GM10266 (cell line): ENCODE data around the gene PSMG3.
A peak's percentile ranks its signal among the peaks of the same experiment; 100 is the strongest.

Experiments
- DNase-seq: peaks from one replicate; pipeline ENCODE4 v3.0.0; 2012; ENCODE audit errors: extremely low spot score
- CTCF ChIP-seq: IDR thresholded peaks from 2 replicates; pipeline ENCODE4 v1.5.1; 2012; ENCODE audit warnings: mild to moderate bottlenecking, low read depth; ENCODE audit not compliant: control insufficient read depth, insufficient read depth; ENCODE audit errors: missing control alignments

The PSMG3 gene

DNA sequence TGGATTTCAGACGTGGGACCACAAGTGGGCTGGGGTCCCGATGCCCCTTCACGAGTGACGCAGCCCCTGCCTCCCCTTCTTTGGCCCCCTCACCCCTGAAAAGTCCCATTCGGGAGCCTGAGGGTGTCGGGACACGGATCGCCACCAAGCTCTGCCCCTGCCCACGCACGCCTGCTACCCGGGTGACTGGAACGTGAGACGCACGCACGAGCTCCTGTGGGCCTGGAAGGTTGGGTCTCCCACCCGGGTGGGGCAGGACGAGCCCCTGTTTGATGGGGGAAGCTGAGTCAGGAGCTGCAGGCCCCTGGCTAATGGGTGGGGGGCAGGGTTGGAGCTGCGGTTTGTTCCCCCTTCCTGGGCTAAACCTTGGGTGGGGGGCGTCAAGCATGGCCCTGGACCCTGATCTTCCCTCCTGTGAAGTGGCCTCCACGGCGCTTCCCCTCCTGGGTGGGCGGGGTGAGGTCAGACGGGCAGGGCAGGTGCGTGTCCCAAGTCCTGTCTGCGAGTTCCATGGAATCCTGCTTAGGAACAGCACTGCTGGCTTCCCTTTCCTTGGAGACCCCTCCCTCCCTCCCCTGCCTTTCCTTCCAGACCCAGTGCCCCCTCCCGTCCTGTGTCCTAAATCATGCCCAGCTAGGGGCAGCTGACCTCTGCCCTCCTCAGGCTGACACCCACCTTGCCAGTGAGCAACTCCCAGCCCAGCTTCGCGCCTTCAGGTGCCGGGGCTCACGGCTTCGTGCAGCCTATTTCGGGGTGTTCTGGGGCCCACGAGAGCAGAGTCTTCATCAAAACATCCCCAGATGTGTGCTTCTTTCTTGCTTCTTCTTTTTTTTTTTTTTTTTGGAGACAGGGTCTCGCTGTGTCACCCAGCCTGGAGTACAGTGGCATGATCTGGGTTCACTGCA lies 8.5 kb downstream of the PSMG3 start:
- no peak for DNase-seq
- no peak for TF ChIP-seq CTCF

DNA sequence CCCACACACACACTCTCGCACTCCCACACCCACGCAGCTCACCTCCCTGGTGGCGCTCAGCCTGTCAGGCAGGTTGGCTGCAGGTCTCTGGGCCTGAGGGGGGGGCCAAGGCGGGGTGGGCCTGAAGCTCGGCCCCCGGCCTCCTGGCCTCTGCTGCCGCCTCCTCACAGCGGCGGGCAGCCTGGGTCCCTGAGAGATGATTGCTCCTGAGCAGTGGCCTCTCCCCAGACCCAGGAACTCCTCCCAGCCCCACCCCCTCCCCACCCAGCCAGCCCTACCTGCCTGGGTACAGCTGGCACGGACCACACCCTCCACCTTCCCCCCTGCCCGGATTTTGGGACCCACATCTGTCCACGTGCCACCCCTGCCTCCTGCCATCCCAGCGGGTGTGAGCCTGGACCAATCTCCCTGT lies 9.2 kb downstream of the PSMG3 start:
- TF ChIP-seq CTCF = no peak
- DNase-seq = no peak

DNA sequence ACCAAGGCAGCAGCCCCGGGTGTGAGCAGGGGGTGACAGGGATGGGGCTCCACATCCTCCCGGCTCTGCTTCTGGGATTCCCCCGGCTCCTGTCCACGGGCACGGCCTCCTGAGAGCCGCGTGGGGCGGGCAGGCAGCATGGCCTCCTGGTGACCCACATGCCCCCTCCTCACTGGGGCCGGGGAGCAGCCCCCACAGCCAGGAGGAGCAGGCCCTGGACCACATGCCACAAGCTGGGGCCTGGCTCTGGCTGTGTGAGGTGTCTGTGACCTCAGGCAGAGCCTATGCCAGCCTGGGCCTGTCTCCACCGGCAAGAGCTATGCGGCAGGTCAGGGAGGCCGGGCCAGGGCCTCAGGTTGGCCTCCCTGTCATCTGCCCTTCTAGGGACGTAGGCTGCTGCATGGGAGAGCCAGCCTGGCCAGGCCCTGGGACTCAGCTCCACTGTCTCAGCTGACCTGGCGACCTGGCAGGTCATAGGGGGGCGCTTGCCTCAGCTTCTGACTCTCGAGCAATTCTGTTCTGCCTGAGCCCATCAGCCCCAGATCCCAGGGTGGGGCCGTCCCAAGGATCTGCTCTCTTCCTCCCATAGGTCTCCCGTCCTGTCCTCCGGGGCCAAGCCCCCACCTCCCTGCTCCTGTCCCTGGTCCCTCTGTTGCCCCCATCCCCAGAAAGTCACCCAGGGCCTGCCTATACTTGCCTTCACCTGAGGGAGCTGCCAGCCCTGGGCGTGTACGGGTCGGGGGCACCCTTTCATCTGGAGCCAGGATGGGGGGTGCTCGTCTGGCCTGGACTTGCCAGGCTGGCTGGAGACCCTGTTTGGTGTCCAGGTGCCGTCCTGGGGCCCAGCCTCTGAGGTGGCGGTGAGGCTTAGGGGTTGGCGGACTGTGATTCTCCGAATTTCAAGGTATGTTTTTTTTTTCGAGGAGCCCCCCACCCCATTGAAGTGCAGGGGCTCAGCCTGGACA lies 9.9 kb downstream of the PSMG3 start:
- no peak for DNase-seq
- TF ChIP-seq CTCF = no peak

DNA sequence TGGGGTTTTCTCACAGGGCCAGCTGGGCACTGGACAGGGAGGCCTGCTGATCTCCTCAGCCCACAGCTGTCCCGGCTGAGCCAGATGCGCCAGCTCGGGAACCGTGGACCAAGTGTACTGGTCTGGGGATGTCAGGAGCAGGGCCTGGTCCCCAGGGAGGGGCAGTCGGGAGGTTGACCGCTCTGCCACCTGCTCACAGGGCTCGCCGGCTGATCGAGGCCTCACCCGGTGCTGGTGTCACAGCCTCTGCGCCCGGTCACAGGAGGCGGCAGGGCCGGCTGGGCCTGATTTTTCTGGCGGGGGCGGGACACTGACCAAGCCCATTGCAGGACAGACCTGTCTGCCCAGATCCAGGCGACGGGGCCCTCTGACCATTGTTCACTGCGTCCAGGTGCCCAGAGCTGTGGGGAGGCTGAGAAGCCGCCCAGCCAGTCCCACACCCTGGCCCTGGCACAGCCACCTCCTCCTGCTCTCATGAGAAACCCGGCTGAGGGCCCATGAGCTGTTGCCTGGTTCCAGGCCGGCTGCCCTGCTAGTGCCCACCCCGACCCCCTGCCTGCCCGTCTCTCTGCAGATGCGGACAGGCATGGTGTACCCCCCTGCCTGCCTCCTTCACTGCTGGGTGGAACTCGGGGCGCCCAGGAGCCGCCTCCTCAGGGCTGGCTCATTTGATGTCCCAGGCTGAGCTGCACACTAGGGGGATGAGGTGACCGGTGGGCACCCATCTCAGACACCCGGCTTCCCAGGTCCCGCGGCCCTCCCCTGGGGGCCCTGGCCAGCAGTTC lies 10.8 kb downstream of the PSMG3 start:
- no peak for DNase-seq
- no peak for TF ChIP-seq CTCF

DNA sequence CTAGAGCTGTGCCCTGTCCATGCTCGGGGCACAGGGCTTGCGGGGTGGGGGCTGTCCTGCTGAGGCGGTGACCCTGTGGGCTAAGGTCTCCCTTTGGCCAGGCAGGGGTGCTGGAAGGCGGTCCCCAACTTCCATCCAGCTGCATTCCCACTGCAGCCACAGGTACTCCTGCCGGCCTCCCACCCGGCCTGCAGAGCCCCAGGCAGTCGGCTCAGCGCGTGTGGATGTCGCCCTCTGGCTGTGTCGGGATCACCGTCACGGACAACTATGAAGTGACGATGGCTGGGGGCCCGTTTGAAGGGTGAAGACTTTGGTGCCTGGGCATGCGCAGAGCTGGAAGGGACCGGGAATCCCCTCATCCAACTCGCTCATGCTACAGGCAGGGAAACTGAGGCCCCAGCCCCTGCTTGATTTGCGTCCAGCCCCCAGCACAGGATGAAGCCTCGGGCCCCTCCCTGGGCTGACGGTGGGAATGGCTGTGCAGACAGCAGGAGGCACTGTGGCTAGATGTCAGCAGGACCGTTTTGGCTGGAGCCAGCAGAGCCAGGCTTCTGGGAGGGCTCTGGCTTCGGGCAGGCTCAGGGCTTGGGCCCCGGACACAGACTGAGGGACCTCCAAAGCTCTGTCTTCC lies 11.5 kb downstream of the PSMG3 start:
- TF ChIP-seq CTCF = peak; percentile 1
- no peak for DNase-seq

GRCh38 chr7:1557771-1558170 lies 12.1 kb downstream of the PSMG3 start:
- no peak for TF ChIP-seq CTCF
- no peak for DNase-seq
